HG03045 (cell line): ENCODE results near the gene FAM222B.
"Not testable (repeated sequence)": the region's sequence is repeated elsewhere in the genome, so short reads cannot be mapped to it uniquely, and the experiment has no call there.

Source experiments
- ATAC-seq: cut with Tn5 transposase; IDR thresholded peaks from one replicate; pipeline ENCODE4 v1.9.1; 2021; ENCODE audit warnings: mild to moderate bottlenecking, moderate library complexity; ENCODE audit not compliant: unreplicated experiment

The FAM222B gene

DNA sequence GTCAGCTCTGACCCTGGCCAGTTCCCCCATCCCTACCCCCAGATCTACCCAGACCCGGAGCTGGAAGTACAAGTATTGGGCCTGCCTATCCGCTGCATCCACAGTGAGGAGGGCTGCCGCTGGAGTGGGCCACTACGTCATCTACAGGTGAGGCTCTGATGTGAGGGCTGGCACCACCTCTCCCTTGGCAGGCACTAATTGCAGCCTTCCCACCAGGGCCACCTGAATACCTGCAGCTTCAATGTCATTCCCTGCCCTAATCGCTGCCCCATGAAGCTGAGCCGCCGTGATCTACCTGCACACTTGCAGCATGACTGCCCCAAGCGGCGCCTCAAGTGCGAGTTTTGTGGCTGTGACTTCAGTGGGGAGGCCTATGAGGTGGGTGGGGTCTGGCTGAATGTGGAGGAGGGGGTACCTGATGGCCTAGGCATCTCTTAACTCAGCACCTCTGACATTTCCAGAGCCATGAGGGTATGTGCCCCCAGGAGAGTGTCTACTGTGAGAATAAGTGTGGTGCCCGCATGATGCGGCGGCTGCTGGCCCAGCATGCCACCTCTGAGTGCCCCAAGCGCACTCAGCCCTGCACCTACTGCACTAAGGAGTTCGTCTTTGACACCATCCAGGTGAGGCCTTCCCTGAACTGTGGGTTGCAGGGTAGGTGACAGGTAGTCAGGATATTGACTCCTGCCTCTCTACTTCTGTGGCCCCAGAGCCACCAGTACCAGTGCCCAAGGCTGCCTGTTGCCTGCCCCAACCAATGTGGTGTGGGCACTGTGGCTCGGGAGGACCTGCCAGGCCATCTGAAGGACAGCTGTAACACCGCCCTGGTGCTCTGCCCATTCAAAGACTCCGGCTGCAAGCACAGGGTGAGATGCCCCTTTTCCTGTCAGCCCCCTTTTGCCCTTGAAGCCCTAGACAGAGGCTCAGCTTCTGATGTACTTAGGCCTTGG is 94.5 kb downstream of the FAM222B start:
- no peak for ATAC-seq

- ATAC-seq = no peak
Observed at GRCh38 chr17:28747051-28747691, 95.4 kb downstream of the FAM222B start.

GRCh38 chr17:28746611-28747050 is 96.0 kb downstream of the FAM222B start:
- ATAC-seq = no peak

GRCh38 chr17:28745786-28746411 is 96.7 kb downstream of the FAM222B start:
- ATAC-seq = no peak

DNA sequence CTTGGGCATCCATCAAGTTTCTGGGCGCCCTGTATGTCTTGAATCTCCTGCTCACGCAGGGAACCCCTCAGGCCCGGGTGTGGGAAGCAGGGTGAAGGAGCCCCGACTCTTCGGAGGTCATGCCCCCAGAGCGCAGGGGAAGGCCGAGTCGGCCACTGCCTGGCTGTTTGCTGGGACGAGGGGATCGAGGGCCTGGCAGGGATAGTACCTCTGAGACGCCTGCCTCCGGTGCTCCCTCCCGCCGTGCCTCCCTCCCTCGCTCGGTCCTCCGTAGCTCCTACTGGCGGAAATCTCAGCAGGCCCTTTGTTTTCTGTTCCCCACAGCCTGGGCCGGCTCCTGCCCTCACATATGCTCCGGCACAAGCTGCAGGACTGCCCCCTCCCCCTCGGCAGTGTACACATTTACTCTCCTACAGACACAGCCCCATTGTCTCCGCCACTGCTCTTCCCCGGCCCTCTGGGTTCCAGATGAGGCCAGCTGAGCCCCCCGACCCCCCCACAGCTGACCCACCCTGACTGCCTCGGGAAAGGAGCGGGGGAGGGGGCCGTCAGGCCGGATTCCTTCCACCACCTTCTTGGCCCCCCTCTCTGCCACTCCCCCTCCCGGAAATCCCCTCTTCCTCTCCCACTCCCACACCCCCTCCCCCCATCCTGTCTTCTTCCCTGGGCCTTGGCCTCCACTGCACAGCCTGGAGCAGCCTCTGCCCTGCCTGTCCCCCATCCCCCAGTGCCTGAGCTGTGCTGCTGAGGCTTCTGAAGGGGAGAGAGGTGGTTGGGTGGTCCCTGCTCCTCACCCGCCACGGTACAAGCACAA is 97.4 kb downstream of the FAM222B start:
- no peak for ATAC-seq

GRCh38 chr17:28744104-28744971 is 98.3 kb downstream of the FAM222B start:
- ATAC-seq = peak; percentile 32

DNA sequence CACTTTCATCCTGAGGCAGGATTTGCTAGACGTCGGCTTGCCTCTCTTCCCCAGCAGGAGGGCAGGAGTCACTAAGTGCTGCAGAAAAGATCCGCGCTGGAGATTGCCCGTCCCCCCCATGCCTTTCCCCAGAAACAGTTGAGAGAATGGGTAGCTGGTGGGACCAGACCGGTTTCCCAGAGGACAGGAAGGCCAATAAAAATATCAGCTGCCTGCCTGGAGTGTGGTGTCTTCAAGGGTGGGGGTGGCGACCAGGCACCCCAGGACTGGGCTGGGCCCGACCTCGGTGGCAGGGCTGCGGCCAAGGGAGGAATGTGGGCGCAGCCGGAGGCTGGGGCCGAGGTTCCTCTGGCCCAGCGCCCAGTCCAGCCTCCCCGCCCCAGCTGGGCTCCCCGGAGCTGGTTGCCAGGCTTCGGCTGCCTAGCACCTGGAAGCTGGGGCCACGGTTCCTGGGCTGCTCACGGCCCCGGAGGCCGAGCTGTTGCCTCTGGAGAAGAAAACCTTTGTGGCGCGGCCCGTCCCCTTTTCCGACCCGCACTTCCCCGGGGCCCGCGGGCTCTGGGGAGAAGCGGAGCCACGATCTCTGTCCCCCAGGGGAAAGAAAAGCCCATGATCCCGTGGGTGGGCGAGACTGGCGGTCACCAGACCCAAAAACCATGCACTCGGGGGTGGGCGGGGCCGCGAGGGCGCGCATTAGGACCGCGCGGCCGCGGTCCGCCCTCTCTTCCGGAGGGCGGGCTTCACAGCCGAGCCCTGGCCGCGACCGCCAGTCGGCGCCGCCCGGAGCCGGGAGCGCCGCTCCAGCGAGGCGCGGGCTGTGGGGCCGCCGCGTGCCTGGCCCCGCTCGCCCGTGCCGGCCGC is 99.1 kb downstream of the FAM222B start, which contains the start of gene TRAF4:
TRAF4 (plus strand) TSS at position 769 of the 861 bp plus-strand sequence. CDS start 102 bp downstream, outside the sequence.
- ATAC-seq = peak; percentile 66

DNA sequence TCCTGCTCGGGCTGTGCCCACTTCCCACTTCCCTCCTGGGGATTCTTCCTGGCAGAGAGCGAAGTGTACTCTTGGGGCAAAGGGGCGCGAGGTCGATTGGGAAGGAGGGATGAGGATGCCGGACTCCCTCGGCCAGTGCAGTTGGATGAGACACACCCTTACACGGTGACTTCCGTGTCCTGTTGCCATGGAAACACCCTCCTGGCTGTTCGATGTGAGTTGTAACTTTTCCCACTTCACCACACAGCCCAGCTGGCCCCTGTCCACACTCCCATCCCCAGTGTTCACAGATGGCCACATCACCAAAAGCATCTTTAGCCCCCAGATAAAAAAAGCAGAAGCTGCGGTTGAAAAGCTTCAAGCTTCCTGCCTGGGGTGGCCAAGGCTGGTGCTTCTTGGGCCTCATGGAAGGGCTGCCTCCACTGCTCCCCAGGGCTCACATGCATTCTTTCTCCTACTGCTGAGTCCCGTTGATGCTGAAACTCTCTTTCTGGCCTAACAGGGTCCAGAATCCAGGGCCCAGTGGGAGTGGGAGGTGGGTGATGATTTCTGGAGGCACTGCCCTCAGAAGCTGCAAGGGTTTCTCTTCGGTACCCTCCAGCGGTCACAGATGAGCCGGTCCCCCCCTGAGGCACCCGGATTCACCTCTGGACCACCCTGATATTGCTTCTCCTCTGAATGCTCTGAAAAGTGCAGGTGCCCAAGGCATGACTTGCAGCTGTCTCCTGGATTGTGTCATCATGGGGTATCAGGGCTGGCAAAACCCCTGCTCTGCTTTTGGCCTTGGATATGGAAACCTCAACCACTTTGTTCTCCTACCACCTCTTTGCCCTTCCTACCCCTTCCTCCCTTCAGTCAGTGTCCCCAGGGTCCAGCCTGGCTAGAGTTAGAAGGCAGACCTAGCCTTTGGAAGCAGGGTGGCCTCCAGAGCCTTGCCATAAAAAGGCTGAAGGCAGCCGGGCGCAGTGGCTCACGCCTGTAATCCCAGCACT is 100.9 kb downstream of the FAM222B start:
- no peak for ATAC-seq

GRCh38 chr17:28740406-28741357 is 101.9 kb downstream of the FAM222B start:
- no peak for ATAC-seq

DNA sequence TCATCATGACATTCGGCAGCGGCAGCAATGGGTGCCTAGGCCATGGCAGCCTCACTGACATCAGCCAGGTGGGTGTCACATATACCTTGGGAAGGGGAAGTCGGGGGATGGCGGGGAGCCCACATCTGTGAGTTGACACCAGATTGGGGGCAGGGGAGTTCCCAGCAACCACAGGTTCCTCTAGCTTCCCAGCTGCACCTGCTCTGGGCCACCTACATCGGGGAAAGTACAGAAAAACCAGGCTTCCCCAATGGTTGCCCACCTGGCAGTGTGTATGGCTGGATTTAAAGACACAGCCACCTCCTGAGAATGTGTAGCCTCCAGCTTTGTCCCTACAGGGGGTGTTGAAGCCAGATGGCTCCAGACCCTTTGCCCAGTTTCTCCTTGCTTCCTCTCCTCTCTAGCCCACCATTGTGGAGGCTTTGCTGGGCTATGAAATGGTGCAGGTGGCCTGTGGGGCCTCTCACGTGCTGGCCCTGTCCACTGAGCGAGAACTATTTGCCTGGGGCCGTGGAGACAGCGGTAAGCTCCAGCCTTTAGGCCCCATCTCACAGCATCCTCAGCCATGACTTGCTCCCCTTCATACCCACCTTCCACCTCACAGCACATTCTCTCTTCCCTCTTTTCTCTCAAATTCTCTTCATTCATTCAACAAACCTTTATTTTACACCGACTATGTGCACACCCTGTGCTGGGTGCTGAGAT is 103.8 kb downstream of the FAM222B start:
- no peak for ATAC-seq

DNA sequence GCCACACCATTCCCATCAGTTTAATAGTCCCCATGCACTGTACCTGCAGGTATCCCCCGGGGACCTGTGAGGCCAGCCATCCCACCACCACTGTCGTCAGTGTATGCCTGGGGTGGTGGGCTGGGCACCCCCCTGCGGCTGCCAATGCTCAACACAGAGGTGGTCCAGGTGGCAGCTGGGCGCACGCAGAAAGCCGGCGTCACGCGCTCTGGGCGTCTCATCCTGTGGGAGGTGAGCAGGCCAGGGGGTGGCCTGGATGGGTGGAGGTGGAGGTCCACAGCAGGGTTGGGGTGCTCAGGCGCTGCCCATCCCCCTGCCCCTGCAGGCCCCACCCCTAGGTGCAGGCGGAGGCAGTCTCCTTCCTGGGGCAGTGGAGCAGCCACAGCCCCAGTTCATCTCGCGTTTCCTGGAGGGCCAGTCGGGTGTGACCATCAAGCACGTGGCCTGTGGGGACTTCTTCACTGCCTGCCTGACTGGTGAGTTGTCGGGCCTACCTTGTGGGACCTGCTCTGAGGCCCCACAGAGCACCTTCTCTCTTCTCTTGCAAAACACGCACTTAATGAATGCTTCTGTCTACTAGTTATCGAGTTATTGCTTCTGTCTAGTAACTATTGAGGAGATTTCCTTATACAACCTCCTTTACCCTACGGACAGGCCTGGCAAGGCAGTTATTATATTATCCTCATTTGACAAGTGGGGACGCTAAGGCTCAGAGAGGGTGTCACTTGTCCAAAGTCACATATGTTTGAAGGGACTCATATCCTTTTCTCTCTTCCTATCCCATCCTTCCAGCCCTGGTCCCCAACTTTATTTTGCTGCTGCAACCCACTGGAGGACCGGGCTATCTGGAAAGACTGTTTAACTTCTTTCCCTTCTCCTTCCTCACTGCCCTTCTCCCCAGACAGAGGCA is 104.6 kb downstream of the FAM222B start:
- no peak for ATAC-seq

GRCh38 chr17:28737316-28737715 is 105.3 kb downstream of the FAM222B start:
- ATAC-seq = no peak

GRCh38 chr17:28735913-28736769 is 106.4 kb downstream of the FAM222B start:
- ATAC-seq = not testable (repeated sequence)

- ATAC-seq = no peak
Observed at GRCh38 chr17:28735242-28735722, 107.3 kb downstream of the FAM222B start.
